Measurements from ENCODE around the gene TMEM184A.

- no peak for TF ChIP-seq CTCF (conservative IDR thresholded peaks at IDR 0.05; ENCODE audit: low read depth in 2 of 2)
- TF ChIP-seq EZH2phosphoT487 (IDR thresholded peaks at IDR 0.05; ENCODE audit: unreplicated experiment), result no peak
- no peak for TF ChIP-seq POLR2AphosphoS5 (IDR thresholded peaks at IDR 0.05; ENCODE audit: low read depth)
- TF ChIP-seq REST (IDR thresholded peaks at IDR 0.05; ENCODE audit: unreplicated experiment), result no peak
- no peak for TF ChIP-seq EZH2 (IDR thresholded peaks at IDR 0.05; ENCODE audit: low read depth, unreplicated experiment)
- TF ChIP-seq CREB1 (CRISPR knock-in tag; IDR thresholded peaks at IDR 0.05; ENCODE audit: low read depth), result no peak
- no peak for TF ChIP-seq ZNF114 (CRISPR knock-in tag; IDR thresholded peaks at IDR 0.05)
Measured at GRCh38 chr7:1511444-1512422, 44.3 kb downstream of the TMEM184A start.
